ENCODE results near the gene LANCL1.
"Not testable (repeated sequence)": the region's sequence is repeated elsewhere in the genome, so short reads cannot be mapped to it uniquely, and the experiment has no call there.

Gene LANCL1

DNA sequence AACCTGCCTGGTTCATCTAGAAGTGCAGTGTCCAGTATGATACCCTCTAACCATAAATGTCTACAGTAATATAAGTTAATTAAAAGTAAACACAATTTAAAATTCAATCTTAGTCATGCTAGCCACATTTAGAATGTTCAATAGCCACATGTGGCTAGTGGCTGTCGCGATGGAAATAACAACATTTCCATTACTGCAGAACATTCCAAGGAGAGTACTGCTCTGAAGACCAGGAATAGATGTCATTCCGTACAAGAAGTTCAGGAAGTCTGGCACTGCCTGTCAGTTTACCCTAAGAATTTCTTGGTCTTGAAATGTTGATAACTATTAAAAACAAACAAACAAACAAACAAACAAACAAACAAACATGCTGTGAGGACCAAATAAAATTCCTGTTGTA, 17.2 kb downstream of the LANCL1 start:
- Histone ChIP-seq H2AFZ (ENCODE audit: low read length, unreplicated experiment) (no peak overlapping the region), H3K4me3 (ENCODE audit: low read depth, low read length) (no peak overlapping the region), H3K79me2 (ENCODE audit: control insufficient read depth, insufficient read depth, low read length, unreplicated experiment) (no peaks in the 10 kb centered on the region), H3K27me3 (ENCODE audit: insufficient read depth, low read length) (no peaks in the 10 kb centered on the region), H3K4me1 (ENCODE audit: control insufficient read depth, insufficient read depth, low read length, unreplicated experiment) (no peaks in the 10 kb centered on the region), H3K36me3 (ENCODE audit: insufficient read depth, low read length) (peaks cover 12% of the 10 kb centered on the region), H3K27ac (ENCODE audit: low read depth, low read length) (no peak overlapping the region)

DNA sequence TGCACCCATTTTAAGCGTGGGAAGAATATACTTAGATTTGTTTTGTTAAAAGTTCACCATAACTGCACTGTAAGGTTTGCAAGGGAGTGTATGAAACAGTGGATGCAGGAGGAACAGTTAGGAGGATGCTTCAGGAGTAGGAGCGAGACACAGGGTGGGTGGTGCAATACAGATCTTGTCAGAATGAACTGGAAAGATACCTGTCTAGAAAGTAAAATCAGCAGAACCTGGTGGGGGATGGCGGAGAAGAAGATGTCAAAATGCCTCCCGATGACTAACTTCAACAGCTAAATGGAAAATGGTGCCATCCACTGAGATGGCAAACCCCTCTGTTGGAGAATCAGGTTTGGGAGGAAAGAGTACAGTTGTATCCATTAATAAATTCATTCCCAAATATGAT, 18.2 kb downstream of the LANCL1 start:
- H3K4me1 ChIP-seq (ENCODE audit: control insufficient read depth, insufficient read depth, low read length, unreplicated experiment) = no peaks in the 10 kb centered on the region
- H3K4me3 ChIP-seq (ENCODE audit: low read depth, low read length) = no peak overlapping the region
- no peaks in the 10 kb centered on the region for H3K27me3 ChIP-seq (ENCODE audit: insufficient read depth, low read length)
- H3K36me3 ChIP-seq (ENCODE audit: insufficient read depth, low read length) = peaks cover 12% of the 10 kb centered on the region; the same call in 1 of the 2 replicates
- H2AFZ ChIP-seq (ENCODE audit: low read length, unreplicated experiment) = no peak overlapping the region
- H3K27ac ChIP-seq (ENCODE audit: low read depth, low read length) = no peak overlapping the region
- no peaks in the 10 kb centered on the region for H3K79me2 ChIP-seq (ENCODE audit: control insufficient read depth, insufficient read depth, low read length, unreplicated experiment)

DNA sequence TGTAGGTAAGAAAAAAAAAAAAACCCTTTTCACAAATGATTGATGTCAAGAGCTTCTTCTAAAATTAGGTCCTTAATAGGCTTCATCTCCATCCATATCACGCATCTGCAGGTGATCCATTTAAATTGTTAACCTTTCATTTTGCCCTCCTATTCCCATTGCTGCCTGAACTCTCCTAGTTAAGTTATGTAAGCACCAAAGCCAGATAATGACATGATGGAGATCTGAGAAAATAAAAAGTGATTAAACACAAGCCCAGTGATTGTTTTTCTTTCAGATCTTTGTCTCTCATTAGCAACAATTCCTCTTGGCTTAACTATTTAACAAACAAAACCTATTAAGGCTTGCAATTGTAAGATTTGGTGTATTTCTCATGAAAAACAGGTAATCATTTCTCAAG, 20.0 kb downstream of the LANCL1 start:
- H3K36me3 ChIP-seq (ENCODE audit: insufficient read depth, low read length) = peaks cover 12% of the 10 kb centered on the region; the same call in 1 of the 2 replicates

DNA sequence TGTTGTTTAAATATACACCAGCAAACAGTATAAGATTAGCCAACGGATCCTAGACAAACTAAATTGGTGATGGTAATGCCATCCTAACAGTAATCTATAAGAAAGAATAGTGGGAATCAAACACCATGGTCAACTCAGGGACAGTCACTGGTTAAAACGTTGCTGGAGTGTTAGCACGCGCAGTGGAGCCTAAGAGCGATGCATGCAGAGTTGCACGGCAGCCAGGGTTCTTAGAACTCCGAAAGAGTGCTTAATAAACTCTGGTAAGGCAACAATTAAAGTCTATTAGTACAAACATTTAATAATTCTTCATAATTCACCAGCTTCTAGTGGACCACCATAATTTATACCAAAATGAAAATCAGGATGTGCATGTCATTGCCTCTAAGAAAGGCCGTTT, 22.2 kb downstream of the LANCL1 start:
- no peak overlapping the region for H2AFZ ChIP-seq (ENCODE audit: low read length, unreplicated experiment)
- no peak overlapping the region for H3K27ac ChIP-seq (ENCODE audit: low read depth, low read length)
- H3K4me1 ChIP-seq (ENCODE audit: control insufficient read depth, insufficient read depth, low read length, unreplicated experiment) = no peaks in the 10 kb centered on the region
- H3K27me3 ChIP-seq (ENCODE audit: insufficient read depth, low read length) = no peaks in the 10 kb centered on the region
- no peaks in the 10 kb centered on the region for H3K79me2 ChIP-seq (ENCODE audit: control insufficient read depth, insufficient read depth, low read length, unreplicated experiment)
- no peak overlapping the region for H3K4me3 ChIP-seq (ENCODE audit: low read depth, low read length)
- H3K36me3 ChIP-seq (ENCODE audit: insufficient read depth, low read length) = peaks cover 7% of the 10 kb centered on the region; the same call in 1 of the 2 replicates

More for the DNA sequence above, 20.0 kb downstream of the LANCL1 start:
- Histone ChIP-seq H3K4me3 (ENCODE audit: low read depth, low read length) (no peak overlapping the region), H3K4me1 (ENCODE audit: control insufficient read depth, insufficient read depth, low read length, unreplicated experiment) (no peaks in the 10 kb centered on the region), H3K27me3 (ENCODE audit: insufficient read depth, low read length) (no peaks in the 10 kb centered on the region), H3K79me2 (ENCODE audit: control insufficient read depth, insufficient read depth, low read length, unreplicated experiment) (no peaks in the 10 kb centered on the region), H2AFZ (ENCODE audit: low read length, unreplicated experiment) (no peak overlapping the region), H3K27ac (ENCODE audit: low read depth, low read length) (no peak overlapping the region)

DNA sequence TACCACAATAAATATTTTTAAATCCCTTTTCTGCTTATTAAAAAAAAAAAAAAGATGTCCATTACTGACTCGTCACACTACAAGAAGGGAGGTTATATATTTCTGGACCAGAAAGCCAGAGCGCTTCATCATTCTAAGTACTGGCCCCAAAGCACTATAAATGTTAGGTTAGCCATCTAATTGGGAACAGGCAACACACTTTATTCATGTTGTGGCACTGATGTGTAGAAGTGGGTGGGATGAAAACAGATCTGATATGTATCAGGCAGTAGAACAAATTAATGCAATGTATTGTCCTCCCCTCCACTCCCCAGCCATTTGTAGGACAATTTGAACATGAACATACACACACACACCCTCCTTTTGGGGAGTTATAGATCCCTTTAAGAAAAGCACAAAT, 24.4 kb downstream of the LANCL1 start:
- Histone ChIP-seq H3K4me3 (ENCODE audit: low read depth, low read length) (no peak overlapping the region), H3K36me3 (ENCODE audit: insufficient read depth, low read length) (peaks cover 7% of the 10 kb centered on the region; the same call in 1 of the 2 replicates), H2AFZ (ENCODE audit: low read length, unreplicated experiment) (no peak overlapping the region), H3K27ac (ENCODE audit: low read depth, low read length) (no peak overlapping the region), H3K27me3 (ENCODE audit: insufficient read depth, low read length) (no peaks in the 10 kb centered on the region), H3K4me1 (ENCODE audit: control insufficient read depth, insufficient read depth, low read length, unreplicated experiment) (no peaks in the 10 kb centered on the region), H3K79me2 (ENCODE audit: control insufficient read depth, insufficient read depth, low read length, unreplicated experiment) (no peaks in the 10 kb centered on the region)

DNA sequence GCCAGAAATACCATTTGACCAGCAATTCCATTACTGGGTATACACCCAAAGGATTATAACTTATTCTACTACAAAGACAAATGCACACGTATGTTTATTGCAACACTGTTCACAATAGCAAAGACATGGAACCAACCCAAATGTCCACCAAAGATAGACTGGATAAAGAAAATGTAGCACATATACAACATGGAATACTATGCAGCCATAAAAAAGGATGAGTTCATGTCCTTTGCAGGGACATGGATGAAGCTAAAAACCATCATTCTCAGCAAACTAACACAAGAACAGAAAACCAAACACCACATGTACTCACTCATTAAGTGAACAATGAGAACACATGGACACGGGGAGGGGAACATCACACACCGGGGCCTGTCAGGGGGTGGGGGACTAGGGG, 25.6 kb downstream of the LANCL1 start:
- not testable (repeated sequence) for H3K27me3 ChIP-seq (ENCODE audit: insufficient read depth, low read length); H3K4me3 ChIP-seq (ENCODE audit: low read depth, low read length); H3K79me2 ChIP-seq (ENCODE audit: control insufficient read depth, insufficient read depth, low read length, unreplicated experiment); H3K27ac ChIP-seq (ENCODE audit: low read depth, low read length); H3K4me1 ChIP-seq (ENCODE audit: control insufficient read depth, insufficient read depth, low read length, unreplicated experiment); H3K36me3 ChIP-seq (ENCODE audit: insufficient read depth, low read length); H2AFZ ChIP-seq (ENCODE audit: low read length, unreplicated experiment)

DNA sequence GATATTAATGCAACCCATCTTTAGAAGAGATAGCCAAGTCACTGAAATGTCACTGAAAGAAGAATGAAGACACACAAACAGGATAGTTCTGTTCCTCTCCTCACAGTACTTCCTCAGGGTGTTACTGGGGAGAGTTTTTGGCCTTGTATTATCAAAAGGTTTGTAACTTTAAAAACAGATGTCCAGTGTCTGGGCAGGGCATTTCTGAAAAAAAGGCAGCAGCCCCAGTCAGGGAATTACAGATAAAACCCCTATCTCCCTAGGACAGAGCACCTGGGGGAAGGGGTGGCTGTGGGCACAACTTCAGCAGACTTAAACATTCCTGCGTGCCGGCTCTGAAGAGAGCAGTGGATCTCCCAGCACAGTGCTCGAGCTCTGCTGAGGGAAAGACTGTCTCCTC, 30.8 kb downstream of the LANCL1 start:
- Histone ChIP-seq H3K36me3 (ENCODE audit: insufficient read depth, low read length) (no peaks in the 10 kb centered on the region), H3K27ac (ENCODE audit: low read depth, low read length) (no peak overlapping the region), H3K4me1 (ENCODE audit: control insufficient read depth, insufficient read depth, low read length, unreplicated experiment) (no peaks in the 10 kb centered on the region), H2AFZ (ENCODE audit: low read length, unreplicated experiment) (no peak overlapping the region), H3K4me3 (ENCODE audit: low read depth, low read length) (no peak overlapping the region), H3K79me2 (ENCODE audit: control insufficient read depth, insufficient read depth, low read length, unreplicated experiment) (no peaks in the 10 kb centered on the region), H3K27me3 (ENCODE audit: insufficient read depth, low read length) (no peaks in the 10 kb centered on the region)

DNA sequence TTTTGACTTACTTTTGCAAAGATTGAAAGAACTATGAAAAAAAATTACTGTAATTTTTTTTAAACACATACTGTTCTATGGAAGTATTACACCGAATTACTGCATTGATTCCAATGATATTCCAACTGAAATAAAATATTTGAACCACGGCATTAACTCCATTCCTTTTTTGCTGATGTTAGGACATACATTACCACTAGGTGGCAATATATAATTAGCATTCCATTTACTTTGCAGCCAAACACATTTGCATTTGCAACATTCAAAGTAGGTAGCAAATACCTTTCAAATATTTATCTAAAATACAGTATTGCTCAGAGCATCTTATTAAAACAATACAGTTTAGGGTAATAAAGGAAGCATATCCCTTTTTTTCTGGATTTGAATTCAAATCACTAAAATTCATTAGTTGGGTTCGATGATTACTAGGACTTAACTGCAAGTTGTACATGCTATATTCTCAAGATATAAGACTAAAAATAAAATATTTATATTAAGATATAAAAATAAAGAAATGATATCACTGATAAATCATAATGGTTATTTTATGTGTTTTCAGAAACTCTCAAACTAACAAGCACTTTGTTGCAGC, 31.3 kb downstream of the LANCL1 start:
- H3K4me3 ChIP-seq (ENCODE audit: low read depth, low read length) = no peak overlapping the region
- no peaks in the 10 kb centered on the region for H3K79me2 ChIP-seq (ENCODE audit: control insufficient read depth, insufficient read depth, low read length, unreplicated experiment)
- peaks cover 3% of the 10 kb centered on the region; the same call in 1 of the 2 replicates for H3K36me3 ChIP-seq (ENCODE audit: insufficient read depth, low read length)
- H2AFZ ChIP-seq (ENCODE audit: low read length, unreplicated experiment) = no peak overlapping the region
- no peak overlapping the region for H3K27ac ChIP-seq (ENCODE audit: low read depth, low read length)
- H3K4me1 ChIP-seq (ENCODE audit: control insufficient read depth, insufficient read depth, low read length, unreplicated experiment) = no peaks in the 10 kb centered on the region
- no peaks in the 10 kb centered on the region for H3K27me3 ChIP-seq (ENCODE audit: insufficient read depth, low read length)

DNA sequence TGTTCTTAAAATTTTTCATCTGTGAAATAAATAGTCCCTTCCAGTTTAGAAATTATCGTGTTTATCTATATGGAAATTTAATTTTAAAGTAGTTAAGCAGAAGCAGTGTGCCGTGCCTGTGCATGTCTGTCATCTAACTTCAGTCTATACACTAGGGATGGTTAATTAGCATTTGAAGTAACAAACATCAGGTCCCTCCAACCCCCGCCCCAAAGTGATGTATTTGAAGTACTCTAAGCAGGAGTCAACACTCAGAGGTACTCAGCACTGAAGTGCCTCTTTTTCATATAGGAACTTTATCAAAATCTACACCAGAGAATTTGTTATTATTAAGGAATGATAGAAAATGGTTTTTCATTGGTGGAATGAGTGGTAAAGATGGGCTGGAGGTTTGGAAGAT, 33.0 kb downstream of the LANCL1 start:
- no peaks in the 10 kb centered on the region for H3K4me1 ChIP-seq (ENCODE audit: control insufficient read depth, insufficient read depth, low read length, unreplicated experiment)
- peaks cover 9% of the 10 kb centered on the region; the same call in 1 of the 2 replicates for H3K36me3 ChIP-seq (ENCODE audit: insufficient read depth, low read length)
- H2AFZ ChIP-seq (ENCODE audit: low read length, unreplicated experiment) = no peak overlapping the region
- no peak overlapping the region for H3K4me3 ChIP-seq (ENCODE audit: low read depth, low read length)
- H3K79me2 ChIP-seq (ENCODE audit: control insufficient read depth, insufficient read depth, low read length, unreplicated experiment) = no peaks in the 10 kb centered on the region
- H3K27me3 ChIP-seq (ENCODE audit: insufficient read depth, low read length) = no peaks in the 10 kb centered on the region
- no peak overlapping the region for H3K27ac ChIP-seq (ENCODE audit: low read depth, low read length)

DNA sequence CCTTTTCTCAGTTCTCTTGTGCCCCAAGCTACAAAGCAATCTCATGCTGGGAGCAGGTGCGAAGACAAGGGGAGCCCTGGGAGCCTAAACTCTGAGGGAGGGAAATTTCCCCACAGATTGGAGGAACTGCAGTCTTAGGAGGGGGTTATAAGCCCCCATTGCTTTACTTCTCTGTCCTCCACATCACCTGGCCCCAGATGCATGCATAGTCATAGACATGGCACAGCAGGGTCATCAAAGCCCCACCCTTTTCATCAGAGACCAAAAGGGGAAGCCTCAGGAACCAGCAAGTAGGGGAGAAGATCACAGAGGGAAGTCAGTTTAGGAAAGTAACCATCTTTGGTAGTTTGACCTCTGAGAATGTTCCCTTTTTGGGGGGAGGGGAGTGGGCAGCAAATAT, 33.7 kb downstream of the LANCL1 start:
- Histone ChIP-seq H3K36me3 (ENCODE audit: insufficient read depth, low read length) (peaks cover 11% of the 10 kb centered on the region; the same call in 1 of the 2 replicates), H3K4me1 (ENCODE audit: control insufficient read depth, insufficient read depth, low read length, unreplicated experiment) (no peaks in the 10 kb centered on the region), H3K4me3 (ENCODE audit: low read depth, low read length) (no peak overlapping the region), H2AFZ (ENCODE audit: low read length, unreplicated experiment) (no peak overlapping the region), H3K79me2 (ENCODE audit: control insufficient read depth, insufficient read depth, low read length, unreplicated experiment) (no peaks in the 10 kb centered on the region), H3K27ac (ENCODE audit: low read depth, low read length) (no peak overlapping the region), H3K27me3 (ENCODE audit: insufficient read depth, low read length) (no peaks in the 10 kb centered on the region)

DNA sequence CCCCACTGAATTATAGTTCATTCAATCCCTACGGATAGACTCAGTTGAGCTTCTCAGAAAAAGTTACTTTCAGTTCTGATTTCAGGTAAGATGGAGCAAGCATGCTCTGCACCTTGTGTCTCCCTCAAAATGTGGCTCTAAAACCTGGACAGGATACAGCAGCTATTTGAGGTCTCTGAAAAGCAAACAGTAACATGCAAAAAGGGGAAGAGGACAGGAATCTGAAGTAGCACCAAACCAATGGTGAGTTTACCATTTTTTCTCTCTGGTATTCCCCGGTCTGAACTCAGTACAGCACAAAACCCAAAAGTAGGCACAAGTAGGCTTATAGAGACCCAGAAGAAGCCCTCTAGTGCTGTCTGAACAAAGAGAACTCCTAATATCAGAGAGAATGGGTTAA, 34.1 kb downstream of the LANCL1 start:
- Histone ChIP-seq H3K4me1 (ENCODE audit: control insufficient read depth, insufficient read depth, low read length, unreplicated experiment) (no peaks in the 10 kb centered on the region), H3K4me3 (ENCODE audit: low read depth, low read length) (no peak overlapping the region), H3K27me3 (ENCODE audit: insufficient read depth, low read length) (no peaks in the 10 kb centered on the region), H3K79me2 (ENCODE audit: control insufficient read depth, insufficient read depth, low read length, unreplicated experiment) (no peaks in the 10 kb centered on the region), H3K27ac (ENCODE audit: low read depth, low read length) (no peak overlapping the region), H2AFZ (ENCODE audit: low read length, unreplicated experiment) (no peak overlapping the region), H3K36me3 (ENCODE audit: insufficient read depth, low read length) (peaks cover 11% of the 10 kb centered on the region; the same call in 1 of the 2 replicates)

All from ACC112 (cell line).